Measurements from ENCODE around the gene PARD3.

PARD3 gene

GRCh38 chr10:34164029-34164428 is 651.1 kb downstream of the PARD3 start:
- no peak for DNase-seq

DNA sequence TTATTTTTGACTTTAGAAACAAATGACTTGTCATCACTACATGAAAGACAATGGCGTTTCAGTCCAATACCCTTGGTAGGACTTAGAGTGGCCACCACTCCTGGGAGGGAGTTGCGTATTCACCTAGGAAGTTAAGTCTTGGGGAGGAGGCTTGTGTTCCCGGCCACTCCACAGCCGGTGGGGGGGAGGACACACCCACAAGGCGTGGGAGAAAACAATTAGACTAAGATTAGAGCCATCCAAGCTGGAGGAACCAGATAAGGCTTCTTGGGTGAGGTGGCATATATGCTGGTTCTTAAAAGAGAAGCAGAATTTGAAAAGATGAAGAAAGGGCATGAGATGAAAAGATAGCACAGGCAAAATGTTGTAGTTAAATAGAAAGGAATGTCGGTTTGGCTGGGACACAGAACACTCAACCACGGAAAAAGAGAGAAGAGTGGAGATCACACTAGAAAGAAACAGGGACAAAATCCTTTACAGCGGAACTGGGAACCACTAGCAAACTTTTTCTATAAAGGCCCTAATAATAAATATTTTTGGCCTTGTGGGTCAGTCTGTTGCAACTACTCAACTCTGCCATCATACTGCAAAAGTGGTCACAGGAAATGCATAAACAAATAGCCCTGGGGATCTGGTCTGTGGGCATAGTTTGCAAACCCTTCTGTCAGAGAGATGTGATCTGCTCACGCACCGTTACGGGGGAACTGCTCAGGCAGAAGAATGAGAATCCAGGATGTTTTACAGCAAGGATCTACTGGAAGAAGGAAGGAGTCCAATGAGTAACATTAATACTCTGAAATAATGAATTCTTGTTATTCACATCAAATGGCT is 651.8 kb downstream of the PARD3 start:
- no peak for DNase-seq

DNA sequence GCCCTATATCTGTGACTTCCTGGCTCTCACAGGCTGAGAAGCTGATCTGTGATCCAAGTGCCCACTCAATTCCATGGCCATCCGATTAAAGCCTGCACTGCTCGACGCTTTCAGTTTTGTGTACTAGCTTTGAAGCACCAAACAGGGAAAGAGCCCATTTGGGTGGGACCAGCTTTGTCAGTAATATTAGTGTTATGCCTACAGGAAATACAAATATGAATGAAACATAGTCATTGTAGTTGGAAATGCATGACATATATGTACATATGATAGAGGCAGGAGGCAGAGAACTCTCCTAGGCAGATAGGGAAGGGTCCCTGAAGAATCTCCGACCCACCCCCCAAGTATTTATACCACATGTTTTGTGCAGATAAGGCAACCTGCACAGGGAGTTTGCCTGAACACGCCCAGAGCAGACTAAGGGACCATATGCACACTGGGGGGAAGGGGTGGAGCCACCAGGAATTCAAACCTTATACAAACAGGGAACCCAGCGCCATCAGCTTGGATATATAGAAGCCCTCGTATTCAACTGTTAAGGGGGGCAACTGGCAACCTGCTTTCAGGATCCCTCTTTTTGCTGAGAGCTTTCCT is 653.2 kb downstream of the PARD3 start:
- no peak for DNase-seq

- no peak for DNase-seq
Measured at GRCh38 chr10:34160595-34160994, 654.5 kb downstream of the PARD3 start.

DNA sequence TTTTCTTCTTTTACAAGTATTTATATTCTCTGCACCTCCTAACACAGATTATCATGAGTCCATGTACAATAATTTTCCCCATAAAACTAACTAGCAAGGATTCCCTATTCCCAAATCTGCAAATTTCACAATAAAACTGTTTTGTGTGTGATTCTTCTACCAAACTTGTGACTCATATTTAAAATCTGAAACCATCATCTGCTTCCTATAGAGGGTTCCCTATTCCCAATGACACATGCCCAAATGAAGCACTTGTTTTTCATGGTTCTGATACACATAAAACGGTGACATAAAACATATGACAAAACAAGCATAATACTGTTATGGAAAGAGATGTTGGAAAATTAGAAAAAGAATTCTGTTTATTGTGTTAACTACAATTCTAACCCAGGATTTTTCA is 657.6 kb downstream of the PARD3 start:
- DNase-seq, result no peak

DNA sequence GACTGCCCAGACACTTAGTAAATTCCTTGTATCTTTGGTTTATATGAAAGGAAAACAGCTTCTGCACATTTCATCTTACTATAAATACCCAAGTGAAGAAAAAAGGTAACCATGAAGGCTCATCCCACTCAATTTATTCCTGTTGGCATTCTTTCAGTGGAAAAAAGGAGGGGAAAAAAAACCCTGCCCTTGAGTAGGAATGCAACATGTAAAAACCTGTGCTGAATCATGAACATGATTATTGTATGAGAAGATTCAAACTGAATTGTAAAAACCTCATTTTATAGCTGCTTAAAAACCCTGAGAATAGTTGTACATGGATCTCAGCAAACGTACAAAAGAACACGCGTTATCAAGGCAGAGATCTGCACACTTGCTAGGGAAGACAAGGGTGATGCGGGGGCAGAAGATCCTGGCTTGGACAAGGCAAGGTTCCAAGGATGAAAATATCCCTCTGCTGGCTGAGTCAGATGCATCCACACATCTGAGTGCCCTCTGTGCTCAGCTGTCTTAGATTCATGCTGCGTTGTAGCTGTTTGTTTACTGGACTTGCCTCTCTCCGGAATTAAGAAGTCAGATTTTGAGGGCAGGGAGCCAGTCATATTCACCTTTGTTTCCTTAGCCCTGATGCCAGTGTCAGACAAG is 658.2 kb downstream of the PARD3 start:
- no peak for DNase-seq

DNA sequence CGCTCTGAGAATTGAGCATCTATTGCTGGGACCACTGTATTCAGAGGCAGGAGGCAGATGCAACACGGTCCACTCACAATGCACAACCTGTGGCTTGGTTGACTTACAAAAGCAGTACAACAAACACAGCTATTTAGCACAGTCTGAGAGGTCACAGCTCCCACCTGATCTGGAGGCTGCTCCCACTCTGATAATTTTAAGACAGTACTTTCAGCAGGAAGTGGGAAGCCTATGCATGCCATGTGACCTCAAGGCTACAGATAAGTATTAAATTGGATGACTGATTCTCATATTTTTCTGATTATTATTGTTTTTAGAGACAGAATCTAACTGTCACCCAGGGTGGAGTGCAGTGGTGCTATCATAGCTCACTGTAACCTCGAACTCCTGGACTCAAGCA is 659.3 kb downstream of the PARD3 start:
- no peak for DNase-seq

- DNase-seq, result no peak
Measured at GRCh38 chr10:34154383-34154900, 660.7 kb downstream of the PARD3 start.

GRCh38 chr10:34153663-34154382 is 661.3 kb downstream of the PARD3 start:
- DNase-seq, result no peak

GRCh38 chr10:34152434-34152833 is 662.7 kb downstream of the PARD3 start:
- no peak for DNase-seq

DNA sequence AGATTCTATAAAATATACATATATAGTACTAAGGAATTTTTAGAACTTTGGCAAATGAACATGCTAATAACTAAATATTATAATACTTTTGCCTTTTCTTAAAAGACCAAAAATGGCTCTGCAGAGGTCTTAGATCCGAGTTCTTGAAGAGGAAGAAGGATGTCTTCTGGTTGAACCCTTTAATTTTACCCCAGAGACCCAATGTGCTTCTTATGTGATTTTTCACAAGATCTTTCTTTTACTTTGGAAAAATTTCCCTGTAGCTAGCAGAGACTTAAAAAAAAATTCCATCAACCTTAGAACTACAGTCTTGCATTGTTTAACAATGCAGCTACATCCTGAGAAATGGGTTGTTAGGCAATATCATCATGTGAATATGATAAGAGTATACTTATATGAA is 663.2 kb downstream of the PARD3 start:
- DNase-seq, result no peak

GRCh38 chr10:34151481-34151880 is 663.6 kb downstream of the PARD3 start:
- no peak for DNase-seq

- no peak for DNase-seq
Measured at GRCh38 chr10:34150103-34150502, 665.0 kb downstream of the PARD3 start.

DNA sequence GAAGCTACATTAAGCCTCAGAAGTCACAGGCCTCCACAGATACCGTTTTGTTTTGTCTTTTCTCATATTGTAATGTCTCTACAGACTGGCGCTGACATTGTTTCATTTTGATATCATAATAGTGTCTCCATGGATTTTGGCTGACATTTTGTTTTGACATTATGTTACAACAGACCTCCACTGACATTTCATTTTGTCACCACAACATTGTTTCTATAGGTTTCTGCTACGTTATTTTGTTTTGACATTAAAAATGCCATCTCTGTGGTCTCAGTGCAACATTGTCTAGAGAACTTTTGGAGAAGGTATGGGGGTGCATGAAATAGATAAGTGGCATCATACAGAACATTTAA is 666.8 kb downstream of the PARD3 start:
- DNase-seq, result no peak

GRCh38 chr10:34147641-34148304 is 667.3 kb downstream of the PARD3 start:
- no peak for DNase-seq

- no peak for DNase-seq
Measured at GRCh38 chr10:34145715-34146114, 669.4 kb downstream of the PARD3 start.

GRCh38 chr10:34143466-34143865 is 671.6 kb downstream of the PARD3 start:
- no peak for DNase-seq

- no peak for DNase-seq
Measured at GRCh38 chr10:34141032-34141680, 673.9 kb downstream of the PARD3 start.

GRCh38 chr10:34139559-34139958 is 675.5 kb downstream of the PARD3 start:
- no peak for DNase-seq

DNA sequence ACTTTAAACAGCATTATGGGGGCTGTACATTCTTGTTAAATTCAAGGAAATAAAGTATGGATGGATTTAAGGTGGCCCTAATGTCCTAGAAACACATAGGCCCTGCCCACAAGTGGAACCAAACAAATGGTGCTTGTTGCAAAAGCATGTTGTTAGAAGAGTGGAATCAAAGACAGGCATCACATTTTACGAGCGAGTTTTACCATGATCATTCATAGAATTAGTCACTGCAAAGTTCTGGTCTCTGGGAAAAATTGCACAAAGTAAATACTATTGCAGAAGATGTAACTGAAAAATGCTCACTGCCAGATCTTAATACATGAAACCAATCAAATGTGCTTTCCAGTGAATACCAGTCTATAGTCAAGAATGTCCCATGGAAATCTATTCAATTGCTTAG is 677.1 kb downstream of the PARD3 start:
- DNase-seq, result no peak

- DNase-seq, result no peak
Measured at GRCh38 chr10:34137201-34137600, 677.9 kb downstream of the PARD3 start.

DNA sequence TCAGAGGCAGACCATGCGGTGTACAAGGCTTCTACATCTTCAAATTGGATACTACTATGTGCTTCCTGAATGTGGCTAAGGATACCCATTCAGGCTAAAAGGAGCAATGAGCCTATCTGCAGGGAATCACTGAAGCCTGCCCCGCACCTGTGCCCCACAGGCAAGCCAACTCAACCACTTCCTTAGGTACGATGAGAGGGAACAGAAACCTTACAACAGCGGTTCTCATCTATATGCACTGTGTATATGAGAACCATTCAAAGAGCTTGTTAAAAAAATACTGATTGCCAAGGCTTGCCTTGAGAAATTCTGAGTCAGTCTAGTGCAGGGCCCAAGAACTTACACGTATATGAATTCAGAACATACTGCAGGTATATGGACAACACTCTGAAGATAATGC is 679.6 kb downstream of the PARD3 start:
- no peak for DNase-seq

Data from 8988T (cell line).